ENCODE data around the gene SIRT4.

SIRT4 gene

GRCh38 chr12:120358412-120359100 is 56.4 kb downstream of the SIRT4 start:
- H3K27ac ChIP-seq (ENCODE audit: low read length) = no peak overlapping the region
- no peak overlapping the region for H3K4me3 ChIP-seq (ENCODE audit: low read depth in 1 of 2, low read length in 2 of 2)
- H3K4me1 ChIP-seq (ENCODE audit: control insufficient read depth in 1 of 2, insufficient read depth in 2 of 2, low read length in 2 of 2) = peaks cover 4 to 7% of the 10 kb centered on the region in 2 donors
- no peaks in the 10 kb centered on the region for H3K9me3 ChIP-seq (ENCODE audit: control insufficient read depth in 1 of 2, low read length in 2 of 2)
- H3K36me3 ChIP-seq (ENCODE audit: control insufficient read depth in 1 of 2, insufficient read depth in 2 of 2, low read length in 2 of 2) = no peaks in the 10 kb centered on the region
- peaks cover 10% of the 10 kb centered on the region for H3K27me3 ChIP-seq (ENCODE audit: low read depth, low read length)

- no peaks in the 10 kb centered on the region for H3K36me3 ChIP-seq (ENCODE audit: control insufficient read depth in 1 of 2, insufficient read depth in 2 of 2, low read length in 2 of 2)
- H3K27me3 ChIP-seq (ENCODE audit: low read depth, low read length) = peaks cover 10% of the 10 kb centered on the region
- peaks cover 4 to 7% of the 10 kb centered on the region in 2 donors for H3K4me1 ChIP-seq (ENCODE audit: control insufficient read depth in 1 of 2, insufficient read depth in 2 of 2, low read length in 2 of 2)
- no peaks in the 10 kb centered on the region for H3K9me3 ChIP-seq (ENCODE audit: control insufficient read depth in 1 of 2, low read length in 2 of 2)
- H3K27ac ChIP-seq (ENCODE audit: low read length) = no peak overlapping the region
- H3K4me3 ChIP-seq (ENCODE audit: low read depth in 1 of 2, low read length in 2 of 2) = no peak overlapping the region
These were observed 57.0 kb downstream of the SIRT4 start for GRCh38 chr12:120359128-120359527.

GRCh38 chr12:120361506-120362208 is 59.5 kb downstream of the SIRT4 start:
- no peaks in the 10 kb centered on the region for H3K9me3 ChIP-seq (ENCODE audit: control insufficient read depth in 1 of 2, low read length in 2 of 2)
- no peak overlapping the region for H3K27ac ChIP-seq (ENCODE audit: low read length)
- H3K36me3 ChIP-seq (ENCODE audit: control insufficient read depth in 1 of 2, insufficient read depth in 2 of 2, low read length in 2 of 2) = peaks cover 0 to 3% of the 10 kb centered on the region in 2 donors
- H3K4me3 ChIP-seq (ENCODE audit: low read depth in 1 of 2, low read length in 2 of 2) = peak overlapping the region; percentile 7 to 38
- peaks cover 10% of the 10 kb centered on the region for H3K27me3 ChIP-seq (ENCODE audit: low read depth, low read length)
- H3K4me1 ChIP-seq (ENCODE audit: control insufficient read depth in 1 of 2, insufficient read depth in 2 of 2, low read length in 2 of 2) = peaks cover 4 to 15% of the 10 kb centered on the region in 2 donors
